Natural killer cell (primary cell): ENCODE measurements around the gene POFUT2. TPM values are rescaled to one million over a fixed set of nuclear protein-coding genes. Genes with fewer than 3 reads are reported as not detected.
"Not testable (repeated sequence)": the region's sequence is repeated elsewhere in the genome, so short reads cannot be mapped to it uniquely, and the experiment has no call there.

Source experiments
- ATAC-seq, 3 donors: fragments of 150-1000 bp in 2 of 3; fragments of 200-7000 bp in 1 of 3; cut with Tn5 transposase; 1 replicate in 1 of 3; 2 replicates in 2 of 3; pipeline ENCODE4 v1.10.0; 2021; ENCODE audit warnings: mild to moderate bottlenecking in 2 of 3, moderate library complexity in 2 of 3
- DNase-seq, 2 donors: peaks; one replicate each; pipeline versions ENCODE4 v3.0.0 to v3.0.0-alpha.2; 2013 to 2021; ENCODE audit warnings: mixed read lengths in 1 of 2
- H3K27ac ChIP-seq: one replicate; pipeline ENCODE4 v1.5.1; 2013; ENCODE audit warnings: mild to moderate bottlenecking, low read length
- H3K27me3 ChIP-seq: one replicate; pipeline ENCODE4 v1.6.1; 2013; ENCODE audit warnings: low read length; ENCODE audit not compliant: control insufficient read depth, insufficient read depth
- H3K36me3 ChIP-seq: one replicate; pipeline ENCODE4 v1.6.1; 2013; ENCODE audit warnings: low read length; ENCODE audit not compliant: control insufficient read depth, insufficient read depth
- H3K4me1 ChIP-seq: one replicate; pipeline ENCODE4 v1.6.1; 2013; ENCODE audit warnings: low read length; ENCODE audit not compliant: control insufficient read depth, insufficient read depth
- H3K4me3 ChIP-seq: one replicate; pipeline ENCODE4 v1.5.1; 2013; ENCODE audit warnings: low read length
- H3K9me3 ChIP-seq: one replicate; pipeline ENCODE4 v1.6.1; 2013; ENCODE audit warnings: low read length; ENCODE audit not compliant: control insufficient read depth, insufficient read depth
- H3K27ac Mint-ChIP-seq, 2 donors: one replicate each; pipeline ENCODE4 v1.8.0; 2022; ENCODE audit warnings: mild to moderate bottlenecking in 2 of 2, mixed read lengths in 2 of 2, moderate library complexity in 1 of 2
- H3K27me3 Mint-ChIP-seq, 2 donors: one replicate each; pipeline ENCODE4 v1.8.0; 2022; ENCODE audit warnings: low read depth in 2 of 2, mixed read lengths in 2 of 2
- H3K36me3 Mint-ChIP-seq: one replicate; pipeline ENCODE4 v1.8.0; 2022; ENCODE audit warnings: mixed read lengths
- H3K4me1 Mint-ChIP-seq, 2 donors: one replicate each; pipeline ENCODE4 v1.8.0; 2022; ENCODE audit warnings: mixed read lengths in 2 of 2
- H3K4me3 Mint-ChIP-seq: one replicate; pipeline ENCODE4 v1.8.0; 2022; ENCODE audit warnings: mild to moderate bottlenecking, moderate library complexity, mixed read lengths
- H3K9me3 Mint-ChIP-seq, 2 donors: one replicate each; pipeline ENCODE4 v1.8.0; 2022; ENCODE audit warnings: mixed read lengths in 2 of 2
- WGBS: methylation state at CpG from one replicate; pipeline ENCODE4 v1.1.7; 2013; ENCODE audit warnings: missing lambda C conversion rate; ENCODE audit not compliant: insufficient coverage; 5-methylcytosine and 5-hydroxymethylcytosine counted together
- intact Hi-C: fragments of 100-400 bp; cut with micrococcal nuclease; formaldehyde crosslinking; loops from one replicate; pipeline ENCODE4 v1.14.2; 2022
- total RNA-seq, 4 donors: library from RNA; stranded (reverse); fragments of 120-200 nt in 1 of 4; gene quantifications; one replicate each; pipeline versions ENCODE4 v1.2.3 to v1.2.4, GENCODE V29; 2013 to 2022
- TF ChIP-seq, protein P1 (sequence below): fragments of 200-600 bp; IDR thresholded peaks from one replicate; pipeline ENCODE4 v1.8.0; 2022; ENCODE audit warnings: antibody characterized with exemption

Gene POFUT2
- total RNA-seq, 3 donors from 2014 or later (not counting 1 experiment from before 2014, with no cell fraction given) = 41.4 to 46.0 (median 43.3) TPM

DNA sequence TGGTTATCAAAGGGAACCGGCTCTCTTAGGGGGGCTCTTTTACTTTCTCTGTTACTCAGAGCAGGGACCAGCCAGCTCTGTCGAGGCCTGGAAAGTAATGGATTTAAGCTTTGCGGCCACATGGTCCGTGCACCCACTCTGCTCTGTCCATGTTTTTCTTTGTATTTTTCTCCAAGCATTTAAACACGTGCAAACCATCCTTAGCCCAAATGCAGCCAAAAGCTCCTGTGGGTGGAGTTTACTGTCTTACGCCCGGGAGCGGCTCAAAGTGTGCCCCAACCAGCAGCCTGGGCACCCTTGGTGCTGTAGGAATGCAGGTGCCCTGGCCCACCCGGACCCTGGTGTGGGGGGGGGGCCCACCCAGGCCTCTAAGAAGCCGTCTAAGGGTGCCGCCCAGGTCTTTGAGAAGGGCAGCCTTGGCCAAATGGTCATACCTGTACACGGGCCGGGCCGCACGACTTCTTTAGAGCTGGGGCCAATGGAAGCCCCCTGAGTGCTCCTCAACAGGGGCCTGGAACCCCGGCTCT is 29.2 kb upstream of the POFUT2 start:
- ATAC-seq (no peak), DNase-seq (no peak)
- Mint-ChIP-seq H3K27me3 (peaks cover 13 to 35% of the 10 kb centered on the region in 2 donors), H3K4me3 (no peak overlapping the region), H3K4me1 (no peaks in the 10 kb centered on the region), H3K27ac (no peak overlapping the region), H3K36me3 (no peaks in the 10 kb centered on the region), H3K9me3 (no peaks in the 10 kb centered on the region)
- H3K4me3 ChIP-seq = no peak overlapping the region
- H3K4me1 ChIP-seq = no peaks in the 10 kb centered on the region
- WGBS = 91% methylated on average over 16 of the region's 16 CpGs
- no peaks in the 10 kb centered on the region for H3K9me3 ChIP-seq
- no peak overlapping the region for H3K27ac ChIP-seq
- H3K27me3 ChIP-seq = no peaks in the 10 kb centered on the region
- TF ChIP-seq, protein P1, sequence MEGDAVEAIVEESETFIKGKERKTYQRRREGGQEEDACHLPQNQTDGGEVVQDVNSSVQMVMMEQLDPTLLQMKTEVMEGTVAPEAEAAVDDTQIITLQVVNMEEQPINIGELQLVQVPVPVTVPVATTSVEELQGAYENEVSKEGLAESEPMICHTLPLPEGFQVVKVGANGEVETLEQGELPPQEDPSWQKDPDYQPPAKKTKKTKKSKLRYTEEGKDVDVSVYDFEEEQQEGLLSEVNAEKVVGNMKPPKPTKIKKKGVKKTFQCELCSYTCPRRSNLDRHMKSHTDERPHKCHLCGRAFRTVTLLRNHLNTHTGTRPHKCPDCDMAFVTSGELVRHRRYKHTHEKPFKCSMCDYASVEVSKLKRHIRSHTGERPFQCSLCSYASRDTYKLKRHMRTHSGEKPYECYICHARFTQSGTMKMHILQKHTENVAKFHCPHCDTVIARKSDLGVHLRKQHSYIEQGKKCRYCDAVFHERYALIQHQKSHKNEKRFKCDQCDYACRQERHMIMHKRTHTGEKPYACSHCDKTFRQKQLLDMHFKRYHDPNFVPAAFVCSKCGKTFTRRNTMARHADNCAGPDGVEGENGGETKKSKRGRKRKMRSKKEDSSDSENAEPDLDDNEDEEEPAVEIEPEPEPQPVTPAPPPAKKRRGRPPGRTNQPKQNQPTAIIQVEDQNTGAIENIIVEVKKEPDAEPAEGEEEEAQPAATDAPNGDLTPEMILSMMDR = no peak
- no peaks in the 10 kb centered on the region for H3K36me3 ChIP-seq
- intact Hi-C loops = no loop called here

DNA sequence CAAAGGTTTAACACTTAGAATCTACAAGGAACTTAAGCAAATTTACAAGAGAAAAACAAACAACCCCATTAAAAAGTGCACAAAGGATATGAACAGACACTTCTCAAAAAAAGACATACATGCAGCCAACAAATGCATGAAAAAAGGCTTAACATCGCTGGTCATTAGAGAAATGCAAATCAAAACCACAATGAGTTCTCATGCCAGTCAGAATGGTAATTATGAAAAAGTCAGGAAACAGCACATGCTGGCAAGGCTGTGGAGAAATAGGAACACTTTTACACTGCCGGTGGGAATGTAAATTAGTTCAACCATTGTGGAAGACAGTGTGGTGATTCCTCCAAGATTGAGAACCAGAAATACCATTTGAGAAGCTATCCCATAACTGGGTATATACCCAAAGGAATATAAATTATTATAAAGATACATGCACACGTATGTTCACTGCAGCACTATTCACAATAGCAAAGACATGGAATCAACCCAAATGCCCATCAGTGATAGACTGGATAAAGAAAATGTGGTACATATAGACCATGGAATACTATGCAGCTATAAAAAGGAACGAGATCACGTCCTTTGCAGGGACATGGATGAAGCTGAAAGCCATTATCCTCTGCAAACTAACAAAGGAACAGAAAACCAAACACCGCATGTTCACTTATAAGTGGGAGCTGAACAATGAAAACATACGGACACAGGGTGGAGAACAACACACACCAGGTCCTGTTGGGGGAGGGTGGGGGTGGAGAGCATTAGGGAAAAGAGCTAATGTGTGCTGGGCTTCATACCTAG is 28.2 kb upstream of the POFUT2 start:
- H3K4me3 ChIP-seq, H3K27ac ChIP-seq, H3K4me3 Mint-ChIP-seq, H3K27ac Mint-ChIP-seq, H3K36me3 Mint-ChIP-seq, H3K27me3 ChIP-seq, H3K9me3 Mint-ChIP-seq, H3K4me1 ChIP-seq, H3K4me1 Mint-ChIP-seq, intact Hi-C loops, DNase-seq, H3K36me3 ChIP-seq, H3K9me3 ChIP-seq, ATAC-seq: not testable (repeated sequence)
- peaks cover 20 to 39% of the 10 kb centered on the region in 2 donors for H3K27me3 Mint-ChIP-seq
- WGBS = 50% methylated on average over 2 of the region's 7 CpGs

DNA sequence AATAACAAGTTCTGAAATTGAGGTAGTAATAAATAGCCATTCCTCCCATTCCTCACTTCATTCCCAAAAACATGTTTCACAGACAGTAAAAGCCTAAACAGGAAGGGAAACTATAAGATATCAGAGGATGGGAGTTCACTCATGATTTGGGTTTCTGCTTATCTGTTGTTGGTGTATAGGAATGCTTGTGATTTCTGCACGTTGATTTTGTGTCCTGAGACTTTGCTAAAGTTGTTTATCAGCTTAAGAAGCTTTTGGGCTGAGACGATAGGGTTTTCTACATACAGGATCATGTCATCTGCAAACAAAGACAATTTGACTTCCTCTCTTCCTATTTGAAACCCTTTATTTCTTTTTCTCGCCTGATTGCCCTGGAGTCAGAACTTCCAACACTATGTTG is 26.0 kb upstream of the POFUT2 start:
- no peak overlapping the region for H3K4me3 ChIP-seq
- H3K27me3 Mint-ChIP-seq = peaks cover 22 to 39% of the 10 kb centered on the region in 2 donors
- no peak for DNase-seq
- no peaks in the 10 kb centered on the region for H3K4me1 ChIP-seq
- H3K36me3 ChIP-seq = no peaks in the 10 kb centered on the region
- H3K27me3 ChIP-seq = no peaks in the 10 kb centered on the region
- peaks cover 0 to 5% of the 10 kb centered on the region in 2 donors for H3K4me1 Mint-ChIP-seq
- intact Hi-C loops = no loop called here
- TF ChIP-seq, protein P1 = no peak
- H3K27ac Mint-ChIP-seq = no peak overlapping the region
- no peak overlapping the region for H3K4me3 Mint-ChIP-seq
- H3K9me3 ChIP-seq = no peaks in the 10 kb centered on the region
- H3K27ac ChIP-seq = no peak overlapping the region
- H3K36me3 Mint-ChIP-seq = no peaks in the 10 kb centered on the region
- ATAC-seq = no peak
- H3K9me3 Mint-ChIP-seq = no peaks in the 10 kb centered on the region
- 44% methylated on average over 2 of the region's 3 CpGs for WGBS

DNA sequence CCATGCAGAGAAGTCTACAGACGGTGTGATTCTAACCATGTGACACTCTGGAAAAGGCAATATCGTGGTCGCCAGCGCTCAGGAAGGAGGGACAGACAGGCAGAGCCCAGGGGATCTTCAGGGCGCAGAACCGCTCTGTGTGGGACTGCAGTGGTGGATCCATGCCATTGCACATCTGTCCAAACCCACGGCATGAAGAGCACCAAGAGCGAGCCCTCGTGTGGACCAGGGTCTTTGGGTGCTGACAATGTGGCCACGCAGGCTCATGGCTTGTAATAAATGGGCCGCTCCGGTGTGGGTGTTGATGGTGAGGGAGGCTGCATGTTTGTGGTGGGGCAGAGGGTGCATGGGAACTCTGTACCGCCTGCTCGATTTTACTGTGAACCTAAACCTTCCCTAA is 25.3 kb upstream of the POFUT2 start:
- no peaks in the 10 kb centered on the region for H3K9me3 Mint-ChIP-seq
- 83% methylated on average over 12 of the region's 14 CpGs for WGBS
- H3K4me1 Mint-ChIP-seq = peaks cover 0 to 5% of the 10 kb centered on the region in 2 donors
- H3K27ac Mint-ChIP-seq = no peak overlapping the region
- ATAC-seq (no peak), DNase-seq (no peak)
- H3K4me3 ChIP-seq = no peak overlapping the region
- H3K36me3 Mint-ChIP-seq = no peaks in the 10 kb centered on the region
- H3K9me3 ChIP-seq = no peaks in the 10 kb centered on the region
- no peaks in the 10 kb centered on the region for H3K27me3 ChIP-seq
- no peak overlapping the region for H3K27ac ChIP-seq
- TF ChIP-seq, protein P1 = no peak
- H3K27me3 Mint-ChIP-seq = peaks cover 22 to 39% of the 10 kb centered on the region in 2 donors
- H3K4me3 Mint-ChIP-seq = no peak overlapping the region
- no peaks in the 10 kb centered on the region for H3K4me1 ChIP-seq
- H3K36me3 ChIP-seq = no peaks in the 10 kb centered on the region
- intact Hi-C loops = no loop called here
